ENCODE data around the gene HBE1.

DNA sequence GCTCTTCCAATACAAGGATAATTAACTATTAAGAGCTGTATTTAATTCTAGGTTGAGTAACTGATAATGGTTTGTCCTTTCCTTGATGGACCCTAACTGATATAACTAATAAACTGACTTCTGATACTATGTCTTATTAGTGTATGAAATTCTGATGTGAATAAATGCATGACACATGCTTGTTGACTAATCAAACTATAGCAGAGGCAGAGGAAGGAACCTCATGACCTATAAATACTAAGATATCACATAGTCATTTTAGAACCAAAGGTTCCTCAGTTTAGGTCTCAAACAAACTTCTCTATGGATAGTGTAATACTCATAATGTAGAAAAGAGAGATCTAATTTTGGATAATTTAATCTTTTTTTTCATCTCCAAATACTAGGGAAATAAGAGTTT, 30.7 kb downstream of the HBE1 start:
- TF ChIP-seq ARID3A (IDR thresholded peaks at IDR 0.05; ENCODE audit: borderline replicate concordance, low read depth, low read length): no peak
- TF ChIP-seq JUND (IDR thresholded peaks at IDR 0.05; ENCODE audit: borderline replicate concordance, low read depth, low read length): no peak
- no peak for TF ChIP-seq JUND (tag; IDR thresholded peaks at IDR 0.05; ENCODE audit: borderline replicate concordance, low read depth, low read length)
- no peak for TF ChIP-seq ZBTB1 (CRISPR knock-in tag; IDR thresholded peaks at IDR 0.05; ENCODE audit: borderline replicate concordance, low read depth)
- TF ChIP-seq, protein P1, sequence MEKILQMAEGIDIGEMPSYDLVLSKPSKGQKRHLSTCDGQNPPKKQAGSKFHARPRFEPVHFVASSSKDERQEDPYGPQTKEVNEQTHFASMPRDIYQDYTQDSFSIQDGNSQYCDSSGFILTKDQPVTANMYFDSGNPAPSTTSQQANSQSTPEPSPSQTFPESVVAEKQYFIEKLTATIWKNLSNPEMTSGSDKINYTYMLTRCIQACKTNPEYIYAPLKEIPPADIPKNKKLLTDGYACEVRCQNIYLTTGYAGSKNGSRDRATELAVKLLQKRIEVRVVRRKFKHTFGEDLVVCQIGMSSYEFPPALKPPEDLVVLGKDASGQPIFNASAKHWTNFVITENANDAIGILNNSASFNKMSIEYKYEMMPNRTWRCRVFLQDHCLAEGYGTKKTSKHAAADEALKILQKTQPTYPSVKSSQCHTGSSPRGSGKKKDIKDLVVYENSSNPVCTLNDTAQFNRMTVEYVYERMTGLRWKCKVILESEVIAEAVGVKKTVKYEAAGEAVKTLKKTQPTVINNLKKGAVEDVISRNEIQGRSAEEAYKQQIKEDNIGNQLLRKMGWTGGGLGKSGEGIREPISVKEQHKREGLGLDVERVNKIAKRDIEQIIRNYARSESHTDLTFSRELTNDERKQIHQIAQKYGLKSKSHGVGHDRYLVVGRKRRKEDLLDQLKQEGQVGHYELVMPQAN (IDR thresholded peaks at IDR 0.05; ENCODE audit: borderline replicate concordance): no peak
- TF ChIP-seq MAX (CRISPR knock-in tag; IDR thresholded peaks at IDR 0.05): no peak
- TF ChIP-seq POLR2G (IDR thresholded peaks at IDR 0.05; ENCODE audit: low read depth, low read length): no peak
- no peak for TF ChIP-seq TBP (optimal IDR thresholded peaks at IDR 0.05; ENCODE audit: low read depth, low read length)
- no peak for TF ChIP-seq NFIC (IDR thresholded peaks at IDR 0.05)
- TF ChIP-seq MYC (IDR thresholded peaks at IDR 0.05; ENCODE audit: low read depth, low read length): no peak
- no peak for TF ChIP-seq MYC (CRISPR knock-in tag; IDR thresholded peaks at IDR 0.05; ENCODE audit: borderline replicate concordance, low read depth)
- TF ChIP-seq ELF1 (tag; IDR thresholded peaks at IDR 0.05): no peak
- no peak for TF ChIP-seq ZNF512 (tag; IDR thresholded peaks at IDR 0.05)
- no peak for TF ChIP-seq ZNF384 (IDR thresholded peaks at IDR 0.05; ENCODE audit: low read depth, low read length)
- TF ChIP-seq KLF6 (CRISPR knock-in tag; IDR thresholded peaks at IDR 0.05; ENCODE audit: borderline replicate concordance): no peak
- TF ChIP-seq, protein P2, sequence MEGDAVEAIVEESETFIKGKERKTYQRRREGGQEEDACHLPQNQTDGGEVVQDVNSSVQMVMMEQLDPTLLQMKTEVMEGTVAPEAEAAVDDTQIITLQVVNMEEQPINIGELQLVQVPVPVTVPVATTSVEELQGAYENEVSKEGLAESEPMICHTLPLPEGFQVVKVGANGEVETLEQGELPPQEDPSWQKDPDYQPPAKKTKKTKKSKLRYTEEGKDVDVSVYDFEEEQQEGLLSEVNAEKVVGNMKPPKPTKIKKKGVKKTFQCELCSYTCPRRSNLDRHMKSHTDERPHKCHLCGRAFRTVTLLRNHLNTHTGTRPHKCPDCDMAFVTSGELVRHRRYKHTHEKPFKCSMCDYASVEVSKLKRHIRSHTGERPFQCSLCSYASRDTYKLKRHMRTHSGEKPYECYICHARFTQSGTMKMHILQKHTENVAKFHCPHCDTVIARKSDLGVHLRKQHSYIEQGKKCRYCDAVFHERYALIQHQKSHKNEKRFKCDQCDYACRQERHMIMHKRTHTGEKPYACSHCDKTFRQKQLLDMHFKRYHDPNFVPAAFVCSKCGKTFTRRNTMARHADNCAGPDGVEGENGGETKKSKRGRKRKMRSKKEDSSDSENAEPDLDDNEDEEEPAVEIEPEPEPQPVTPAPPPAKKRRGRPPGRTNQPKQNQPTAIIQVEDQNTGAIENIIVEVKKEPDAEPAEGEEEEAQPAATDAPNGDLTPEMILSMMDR (IDR thresholded peaks at IDR 0.05 in 2 of 3, conservative IDR thresholded peaks at IDR 0.05 in 1 of 3; ENCODE audit: insufficient read depth in 2 of 3, low read depth in 1 of 3, low read length in 3 of 3): no peak

All from K562 (cell line).